ENCODE results near the gene RABAC1.

The RABAC1 gene

GRCh38 chr19:41929536-41930071 lies 29.5 kb downstream of the RABAC1 start:
- no peak for DNase-seq

GRCh38 chr19:41928754-41929535 lies 30.2 kb downstream of the RABAC1 start:
- no peak for DNase-seq

- no peak for DNase-seq
Measured at GRCh38 chr19:41928221-41928683, 30.9 kb downstream of the RABAC1 start, which contains the start of gene ERFL. ERFL (minus strand) TSS chr19:41928449; CDS start chr19:41912919, 15,530 bp downstream.

GRCh38 chr19:41927497-41928192 lies 31.5 kb downstream of the RABAC1 start:
- DNase-seq: no peak

GRCh38 chr19:41926763-41927496 lies 32.2 kb downstream of the RABAC1 start:
- DNase-seq: no peak

GRCh38 chr19:41926028-41926762 lies 32.9 kb downstream of the RABAC1 start:
- DNase-seq: no peak

GRCh38 chr19:41925208-41926003 lies 33.7 kb downstream of the RABAC1 start:
- no peak for DNase-seq

GRCh38 chr19:41924151-41925145 lies 34.7 kb downstream of the RABAC1 start:
- DNase-seq: no peak

GRCh38 chr19:41923045-41923788 lies 35.9 kb downstream of the RABAC1 start:
- DNase-seq: no peak

GRCh38 chr19:41922585-41922984 lies 36.5 kb downstream of the RABAC1 start:
- no peak for DNase-seq

- DNase-seq: no peak
Measured at GRCh38 chr19:41921577-41922576, 37.2 kb downstream of the RABAC1 start.

GRCh38 chr19:41920882-41921576 lies 38.1 kb downstream of the RABAC1 start:
- no peak for DNase-seq

- DNase-seq: no peak
Measured at GRCh38 chr19:41919948-41920712, 39.0 kb downstream of the RABAC1 start.

GRCh38 chr19:41918653-41919244 lies 40.4 kb downstream of the RABAC1 start:
- no peak for DNase-seq

- DNase-seq: no peak
Measured at GRCh38 chr19:41918095-41918494, 41.0 kb downstream of the RABAC1 start.

All from amygdala (tissue), 56 donors.